ENCODE data around the gene CAP2.

GRCh38 chr6:17413313-17413750, 19.9 kb downstream of the CAP2 start:
- no peak for TF ChIP-seq CTCF (IDR thresholded peaks at IDR 0.05)
- TF ChIP-seq POLR2A (IDR thresholded peaks at IDR 0.05), result no peak

Measured in body of pancreas (tissue), 4 donors.